OCI-LY3 (cell line): ENCODE measurements around the gene AQP10.
"Not testable (repeated sequence)": the region's sequence is repeated elsewhere in the genome, so short reads cannot be mapped to it uniquely, and the experiment has no call there.

Source experiments
- H2AFZ ChIP-seq: fragments of 200-600, 300-600 bp; shearing (Covaris generic); 2 replicates; pipeline ENCODE4 v1.6.0; 2014; ENCODE audit warnings: antibody characterized with exemption, low read depth, low read length
- H3K27ac ChIP-seq: fragments of 200-600, 300-600 bp; sonication (generic); 2 replicates; pipeline ENCODE4 v1.5.1; 2014; ENCODE audit warnings: mild to moderate bottlenecking, low read length, moderate library complexity, mixed read lengths
- H3K27me3 ChIP-seq: fragments of 200-600, 300-600 bp; sonication (generic); 2 replicates; pipeline ENCODE4 v1.6.1; 2014; ENCODE audit warnings: low read depth, low read length, mixed read lengths
- H3K36me3 ChIP-seq: fragments of 200-600, 300-600 bp; sonication (generic); replicated peaks from 2 replicates; pipeline ENCODE3; 2014; ENCODE audit warnings: low read depth, low read length, mixed read lengths
- H3K4me1 ChIP-seq: fragments of 300-600, 200-600 bp; sonication (generic); 2 replicates; pipeline ENCODE4 v1.6.1; 2014; ENCODE audit warnings: low read length, mixed read lengths
- H3K4me2 ChIP-seq: fragments of 200-600, 300-600 bp; sonication (generic); 2 replicates; pipeline ENCODE4 v1.6.1; 2014; ENCODE audit warnings: low read length, mixed read lengths
- H3K4me3 ChIP-seq: fragments of 300-600, 200-600 bp; sonication (generic); 2 replicates; pipeline ENCODE4 v1.5.1; 2014; ENCODE audit warnings: antibody characterized with exemption, mild to moderate bottlenecking, low read length, moderate library complexity
- H3K79me2 ChIP-seq: fragments of 300-600, 200-600 bp; shearing (Covaris generic); 2 replicates; pipeline ENCODE4 v1.6.1; 2014; ENCODE audit warnings: mild to moderate bottlenecking, low read length, mixed read lengths
- H3K9ac ChIP-seq: fragments of 300-600, 200-600 bp; shearing (Covaris generic); 2 replicates; pipeline ENCODE4 v1.6.0; 2014; ENCODE audit warnings: mild to moderate bottlenecking, low read length, moderate library complexity
- H3K9me3 ChIP-seq: fragments of 200-600, 300-600 bp; shearing (Covaris generic); 2 replicates; pipeline ENCODE4 v1.6.1; 2014; ENCODE audit warnings: low read length, mixed read lengths; ENCODE audit not compliant: insufficient read depth
- H4K20me1 ChIP-seq: fragments of 200-600, 300-600 bp; sonication (generic); 2 replicates; pipeline ENCODE4 v1.6.1; 2016; ENCODE audit warnings: low read length, mixed read lengths; ENCODE audit not compliant: insufficient read depth
- CTCF ChIP-seq: fragments of 200-600, 300-600 bp; sonication (generic); IDR thresholded peaks from 2 replicates; pipeline ENCODE4 v1.5.1; 2014; ENCODE audit warnings: antibody characterized with exemption, low read length, low read depth
- EZH2phosphoT487 ChIP-seq: fragments of 200-600 bp; shearing (Covaris generic); IDR thresholded peaks from 2 replicates; pipeline ENCODE4 v1.6.1; 2018; ENCODE audit warnings: antibody characterized with exemption, mixed run types, low read depth

AQP10 gene

GRCh38 chr1:154338875-154339274 lies 18.0 kb downstream of the AQP10 start:
- Histone ChIP-seq H3K9me3 (no peaks in the 10 kb centered on the region), H3K4me1 (peaks cover 2% of the 10 kb centered on the region; the same call in 1 of the 2 replicates), H3K27ac (no peak overlapping the region), H3K9ac (no peak overlapping the region), H4K20me1 (no peaks in the 10 kb centered on the region), H3K36me3 (peaks cover 59% of the 10 kb centered on the region), H3K27me3 (no peaks in the 10 kb centered on the region), H3K4me2 (no peak overlapping the region), H3K79me2 (no peaks in the 10 kb centered on the region), H2AFZ (no peak overlapping the region), H3K4me3 (no peak overlapping the region)
- TF ChIP-seq EZH2phosphoT487 (no peak), CTCF (no peak)

DNA sequence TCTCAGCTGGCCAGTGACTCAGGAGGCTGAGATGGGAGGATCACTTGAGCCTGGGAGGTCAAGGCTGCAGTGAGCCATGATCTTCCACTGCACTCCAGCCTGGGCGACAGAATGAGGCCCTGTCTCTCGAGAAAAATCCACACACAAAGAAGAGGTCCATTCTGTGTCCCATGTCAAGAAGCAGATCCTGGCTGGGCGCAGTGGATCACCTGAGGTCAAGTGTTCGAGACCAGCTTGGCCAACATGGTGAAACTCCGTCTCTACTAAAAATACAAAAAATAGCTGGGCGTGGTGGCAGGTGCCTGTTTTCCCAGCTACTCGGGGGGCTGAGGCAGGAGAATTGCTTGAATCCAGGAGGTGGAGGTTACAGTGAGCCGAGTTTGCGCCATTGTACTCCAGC lies 20.5 kb downstream of the AQP10 start:
- not testable (repeated sequence) for H3K79me2 ChIP-seq, H4K20me1 ChIP-seq, H3K9ac ChIP-seq, H3K27me3 ChIP-seq, H3K27ac ChIP-seq, H3K4me1 ChIP-seq, H3K4me2 ChIP-seq, H3K9me3 ChIP-seq, H2AFZ ChIP-seq, H3K4me3 ChIP-seq
- H3K36me3 ChIP-seq: peaks cover 72% of the 10 kb centered on the region

- Histone ChIP-seq H3K27me3 (no peaks in the 10 kb centered on the region), H3K4me3 (no peak overlapping the region), H3K4me2 (no peak overlapping the region), H3K9ac (no peak overlapping the region), H3K79me2 (no peaks in the 10 kb centered on the region), H3K27ac (no peak overlapping the region), H3K9me3 (no peaks in the 10 kb centered on the region), H3K4me1 (no peaks in the 10 kb centered on the region), H3K36me3 (peaks cover 73% of the 10 kb centered on the region), H2AFZ (no peak overlapping the region), H4K20me1 (no peaks in the 10 kb centered on the region)
- TF ChIP-seq CTCF: no peak
- no peak for TF ChIP-seq EZH2phosphoT487
Measured at GRCh38 chr1:154342132-154342531, 21.2 kb downstream of the AQP10 start.

DNA sequence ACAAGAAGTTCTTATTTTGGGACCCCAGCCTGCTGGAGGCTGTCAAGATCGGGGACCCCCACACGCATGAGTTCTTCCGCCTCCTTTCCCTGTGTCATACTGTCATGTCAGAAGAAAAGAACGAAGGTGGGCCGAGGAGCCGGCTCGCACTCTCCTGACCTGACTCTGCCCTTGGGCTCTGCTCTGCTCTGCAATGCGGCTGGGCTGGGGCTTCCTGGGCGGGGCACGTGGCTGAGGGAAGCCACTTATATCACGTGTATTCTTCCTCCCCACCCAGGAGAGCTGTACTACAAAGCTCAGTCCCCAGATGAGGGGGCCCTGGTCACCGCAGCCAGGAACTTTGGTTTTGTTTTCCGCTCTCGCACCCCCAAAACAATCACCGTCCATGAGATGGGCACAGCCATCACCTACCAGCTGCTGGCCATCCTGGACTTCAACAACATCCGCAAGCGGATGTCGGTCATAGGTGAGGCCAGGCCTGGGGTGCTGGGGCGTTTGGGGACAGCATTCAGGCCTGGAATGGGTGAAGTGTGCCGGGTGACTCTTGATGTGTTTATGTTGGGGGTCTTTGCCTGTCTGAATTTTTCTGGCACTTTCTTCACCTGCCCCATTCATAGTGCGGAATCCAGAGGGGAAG lies 22.1 kb downstream of the AQP10 start:
- H3K9me3 ChIP-seq: no peaks in the 10 kb centered on the region
- TF ChIP-seq EZH2phosphoT487 (no peak), CTCF (no peak)
- H3K36me3 ChIP-seq: peaks cover 67% of the 10 kb centered on the region
- no peak overlapping the region for H2AFZ ChIP-seq
- H4K20me1 ChIP-seq: no peaks in the 10 kb centered on the region
- no peak overlapping the region for H3K27ac ChIP-seq
- H3K27me3 ChIP-seq: no peaks in the 10 kb centered on the region
- H3K4me1 ChIP-seq: no peaks in the 10 kb centered on the region
- H3K4me2 ChIP-seq: no peak overlapping the region
- no peak overlapping the region for H3K4me3 ChIP-seq
- H3K79me2 ChIP-seq: no peaks in the 10 kb centered on the region
- H3K9ac ChIP-seq: no peak overlapping the region
